SU-DHL-6 (cell line): Measurements from ENCODE around the gene SPTLC2.

Experiments used
- H2AFZ ChIP-seq: fragments of 200-600 bp; sonication (generic); 2 replicates; pipeline ENCODE4 v1.6.1; 2014; ENCODE audit warnings: low read depth, mild to moderate bottlenecking, moderate library complexity, mixed read lengths, antibody characterized with exemption, low read length; ENCODE audit not compliant: severe bottlenecking
- H3F3A ChIP-seq: fragments of 200-600 bp; shearing (Covaris generic); 2 replicates; pipeline ENCODE4 v1.6.0; 2016; ENCODE audit warnings: antibody characterized with exemption, mild to moderate bottlenecking; ENCODE audit not compliant: insufficient read depth
- H3K27ac ChIP-seq: fragments of 200-600 bp; sonication (generic); 2 replicates; pipeline ENCODE4 v1.5.1; 2016; ENCODE audit warnings: low read depth, mild to moderate bottlenecking, low read length, moderate library complexity, mixed read lengths
- H3K27me3 ChIP-seq: fragments of 200-600 bp; sonication (generic), shearing (Covaris generic); 2 replicates; pipeline ENCODE4 v1.6.0; 2014; ENCODE audit warnings: mild to moderate bottlenecking, low read length
- H3K36me3 ChIP-seq: fragments of 200-600 bp; sonication (generic); 2 replicates; pipeline ENCODE4 v1.6.1; 2014; ENCODE audit warnings: mild to moderate bottlenecking, low read length, mixed read lengths
- H3K4me2 ChIP-seq: fragments of 300-600, 200-600 bp; shearing (Covaris generic), sonication (generic); 2 replicates; pipeline ENCODE4 v1.6.0; 2014; ENCODE audit warnings: low read length, low read depth, mild to moderate bottlenecking; ENCODE audit not compliant: poor library complexity, severe bottlenecking
- H3K4me3 ChIP-seq: fragments of 200-600 bp; sonication (generic); 2 replicates; pipeline ENCODE4 v1.5.1; 2014; ENCODE audit warnings: antibody characterized with exemption, low read length, mild to moderate bottlenecking, mixed read lengths; ENCODE audit not compliant: insufficient read depth, poor library complexity, severe bottlenecking
- H3K79me2 ChIP-seq: fragments of 200-600 bp; sonication (generic); 2 replicates; pipeline ENCODE4 v1.6.1; 2014; ENCODE audit warnings: mild to moderate bottlenecking, low read length, moderate library complexity; ENCODE audit not compliant: insufficient read depth
- H3K9ac ChIP-seq: fragments of 200-600 bp; sonication (generic); 2 replicates; pipeline ENCODE4 v1.7.0; 2014; ENCODE audit warnings: mild to moderate bottlenecking, low read length
- H3K9me2 ChIP-seq: fragments of 200-600 bp; sonication (generic); replicated peaks from 2 replicates; pipeline ENCODE4 v1.6.1; 2014; ENCODE audit warnings: low read length; ENCODE audit not compliant: insufficient read depth
- H3K9me3 ChIP-seq: fragments of 200-600 bp; sonication (generic); 2 replicates; pipeline ENCODE4 v1.6.1; 2014; ENCODE audit warnings: low read length, mixed read lengths; ENCODE audit not compliant: insufficient read depth
- H4K20me1 ChIP-seq: fragments of 200-600 bp; sonication (generic); 2 replicates; pipeline ENCODE4 v1.6.1; 2014; ENCODE audit warnings: low read depth, mild to moderate bottlenecking, antibody characterized with exemption, low read length, moderate library complexity, mixed read lengths
- CTCF ChIP-seq: fragments of 200-600 bp; sonication (generic); IDR thresholded peaks from one replicate; pipeline ENCODE4 v1.5.1; 2017; ENCODE audit warnings: antibody characterized with exemption, mild to moderate bottlenecking, low read length, moderate library complexity; ENCODE audit not compliant: insufficient read depth, poor library complexity, severe bottlenecking
- EZH2phosphoT487 ChIP-seq: fragments of 200-600 bp; sonication (generic), shearing (Covaris generic); conservative IDR thresholded peaks from 2 replicates; pipeline ENCODE4 v1.6.1; 2018; ENCODE audit warnings: mild to moderate bottlenecking, antibody characterized with exemption, low read length, moderate library complexity, mixed read lengths

SPTLC2 gene

GRCh38 chr14:77516126-77516525 lies 100.3 kb downstream of the SPTLC2 start:
- TF ChIP-seq CTCF (no peak), EZH2phosphoT487 (no peak)
- H3K4me3 ChIP-seq, result no peak overlapping the region
- no peaks in the 10 kb centered on the region for H3K9me3 ChIP-seq
- H3K4me2 ChIP-seq, result no peak overlapping the region
- no peak overlapping the region for H3K27ac ChIP-seq
- H2AFZ ChIP-seq, result no peak overlapping the region
- H3K9me2 ChIP-seq, result no peaks in the 10 kb centered on the region
- H4K20me1 ChIP-seq, result no peaks in the 10 kb centered on the region
- H3K79me2 ChIP-seq, result no peaks in the 10 kb centered on the region
- H3K9ac ChIP-seq, result no peak overlapping the region
- H3K36me3 ChIP-seq, result peaks cover 21% of the 10 kb centered on the region; the same call in 1 of the 2 replicates
- H3F3A ChIP-seq, result 0 out of 2 replicates have a peak, but pooled peaks cover 5% of the 10 kb centered on the region
- H3K27me3 ChIP-seq, result no peaks in the 10 kb centered on the region

GRCh38 chr14:77511486-77512162 lies 104.8 kb downstream of the SPTLC2 start:
- Histone ChIP-seq H3K9me2 (no peaks in the 10 kb centered on the region), H3K27me3 (no peaks in the 10 kb centered on the region), H3K4me3 (no peak overlapping the region), H3K9ac (no peak overlapping the region), H4K20me1 (no peaks in the 10 kb centered on the region), H3K36me3 (peaks cover 17% of the 10 kb centered on the region; the same call in 1 of the 2 replicates), H2AFZ (no peak overlapping the region), H3F3A (0 out of 2 replicates have a peak, but pooled peaks cover 5% of the 10 kb centered on the region), H3K79me2 (no peaks in the 10 kb centered on the region), H3K4me2 (no peak overlapping the region), H3K9me3 (no peaks in the 10 kb centered on the region), H3K27ac (no peak overlapping the region)
- TF ChIP-seq EZH2phosphoT487, result no peak

- Histone ChIP-seq H3K9me3 (no peaks in the 10 kb centered on the region), H3K79me2 (no peaks in the 10 kb centered on the region), H3K36me3 (peaks cover 9% of the 10 kb centered on the region; the same call in 1 of the 2 replicates), H3K27ac (no peak overlapping the region), H3K4me3 (no peak overlapping the region), H3K9me2 (no peaks in the 10 kb centered on the region), H3K9ac (no peak overlapping the region), H2AFZ (no peak overlapping the region), H3K27me3 (no peaks in the 10 kb centered on the region), H3K4me2 (no peak overlapping the region), H4K20me1 (no peaks in the 10 kb centered on the region), H3F3A (no peaks in the 10 kb centered on the region)
- no peak for TF ChIP-seq EZH2phosphoT487
- TF ChIP-seq CTCF, result no peak
Observed at GRCh38 chr14:77509366-77509765, 107.1 kb downstream of the SPTLC2 start.

- H3K9me3 ChIP-seq, result no peaks in the 10 kb centered on the region
- H3K36me3 ChIP-seq, result 0 out of 2 replicates have a peak, but pooled peaks cover 5% of the 10 kb centered on the region
- no peaks in the 10 kb centered on the region for H3K79me2 ChIP-seq
- H3K4me2 ChIP-seq, result no peak overlapping the region
- no peak overlapping the region for H3K4me3 ChIP-seq
- H3K27ac ChIP-seq, result no peak overlapping the region
- H3F3A ChIP-seq, result no peaks in the 10 kb centered on the region
- H3K27me3 ChIP-seq, result no peaks in the 10 kb centered on the region
- H3K9me2 ChIP-seq, result no peaks in the 10 kb centered on the region
- no peak overlapping the region for H2AFZ ChIP-seq
- TF ChIP-seq CTCF (no peak), EZH2phosphoT487 (no peak)
- H4K20me1 ChIP-seq, result no peaks in the 10 kb centered on the region
- no peak overlapping the region for H3K9ac ChIP-seq
Observed at GRCh38 chr14:77508876-77509275, 107.6 kb downstream of the SPTLC2 start.
